ENCODE results near the gene ABI2. TPM values are rescaled to one million over a fixed set of nuclear protein-coding genes. Genes with fewer than 3 reads are reported as not detected.

Gene ABI2
- total RNA-seq, 1 experiment from 2014 or later = 75.6 TPM

DNA sequence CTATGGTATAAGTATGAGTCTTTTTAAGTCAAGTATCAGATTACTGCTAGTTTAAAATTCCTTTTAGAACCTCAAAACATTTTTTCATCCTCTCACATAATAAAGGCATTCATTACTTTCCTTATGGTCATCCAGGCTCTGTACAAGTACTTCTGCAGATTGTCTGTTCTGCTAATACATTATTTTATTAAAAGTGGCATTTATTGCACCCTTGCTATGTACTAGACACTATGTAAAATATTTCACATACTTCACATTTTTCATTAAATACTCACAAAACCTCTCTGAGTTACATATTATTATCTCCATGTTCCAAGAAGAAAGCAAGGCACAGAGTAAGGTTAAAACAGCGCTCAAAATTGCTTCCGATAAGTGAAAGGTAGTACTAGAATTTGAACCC is 122.8 kb downstream of the ABI2 start:
- no peaks in the 10 kb centered on the region for H3K27me3 ChIP-seq (ENCODE audit: insufficient read depth, low read length)
- DNase-seq (ENCODE audit: low read depth, low spot score) (no peak), ATAC-seq (peak; percentile 24; the same call in 1 of the 2 replicates)
- H2AFZ ChIP-seq (ENCODE audit: low read depth, low read length, poor library complexity, severe bottlenecking) = no peak overlapping the region
- CTCF ChIA-PET = no interaction called here
- POLR2A ChIA-PET = no interaction called here
- RAD21 ChIA-PET (ENCODE audit: low non-redundant PET in 1 of 2, low total read pairs in 2 of 2, uncharacterized antibody in 2 of 2, unreplicated experiment in 2 of 2) = no interaction called here
- H3K79me2 ChIP-seq (ENCODE audit: insufficient read depth, low read length) = no peaks in the 10 kb centered on the region
- no TSS peak for BruUV-seq (replicated peaks)
- peak overlapping the region; percentile 18; the same call in 1 of the 2 replicates for H3K4me2 ChIP-seq (ENCODE audit: low read length)
- no peak overlapping the region for H3K9ac ChIP-seq (ENCODE audit: low read length)
- TF ChIP-seq ZFX (IDR thresholded peaks at IDR 0.05) (no peak), ZNF274 (IDR thresholded peaks at IDR 0.05; ENCODE audit: low read depth, low read length) (no peak), FOSL1 (IDR thresholded peaks at IDR 0.05; ENCODE audit: low read depth) (no peak), EZH2 (IDR thresholded peaks at IDR 0.05) (no peak), POLR2A (IDR thresholded peaks at IDR 0.05; ENCODE audit: borderline replicate concordance, extremely low read depth, insufficient read depth, insufficient read length) (no peak), POLR2AphosphoS5 (IDR thresholded peaks at IDR 0.05; ENCODE audit: low read depth, low read length) (no peak), SRF (IDR thresholded peaks at IDR 0.05; ENCODE audit: low read depth) (no peak), EGR1 (IDR thresholded peaks at IDR 0.05; ENCODE audit: low read depth) (no peak), JUND (IDR thresholded peaks at IDR 0.05) (no peak), YY1 (IDR thresholded peaks at IDR 0.05; ENCODE audit: extremely low read depth, insufficient replicate concordance, low read depth, low read length) (no peak), CBX3 (IDR thresholded peaks at IDR 0.05; ENCODE audit: low read depth) (no peak)
- TF ChIP-seq, protein P1, sequence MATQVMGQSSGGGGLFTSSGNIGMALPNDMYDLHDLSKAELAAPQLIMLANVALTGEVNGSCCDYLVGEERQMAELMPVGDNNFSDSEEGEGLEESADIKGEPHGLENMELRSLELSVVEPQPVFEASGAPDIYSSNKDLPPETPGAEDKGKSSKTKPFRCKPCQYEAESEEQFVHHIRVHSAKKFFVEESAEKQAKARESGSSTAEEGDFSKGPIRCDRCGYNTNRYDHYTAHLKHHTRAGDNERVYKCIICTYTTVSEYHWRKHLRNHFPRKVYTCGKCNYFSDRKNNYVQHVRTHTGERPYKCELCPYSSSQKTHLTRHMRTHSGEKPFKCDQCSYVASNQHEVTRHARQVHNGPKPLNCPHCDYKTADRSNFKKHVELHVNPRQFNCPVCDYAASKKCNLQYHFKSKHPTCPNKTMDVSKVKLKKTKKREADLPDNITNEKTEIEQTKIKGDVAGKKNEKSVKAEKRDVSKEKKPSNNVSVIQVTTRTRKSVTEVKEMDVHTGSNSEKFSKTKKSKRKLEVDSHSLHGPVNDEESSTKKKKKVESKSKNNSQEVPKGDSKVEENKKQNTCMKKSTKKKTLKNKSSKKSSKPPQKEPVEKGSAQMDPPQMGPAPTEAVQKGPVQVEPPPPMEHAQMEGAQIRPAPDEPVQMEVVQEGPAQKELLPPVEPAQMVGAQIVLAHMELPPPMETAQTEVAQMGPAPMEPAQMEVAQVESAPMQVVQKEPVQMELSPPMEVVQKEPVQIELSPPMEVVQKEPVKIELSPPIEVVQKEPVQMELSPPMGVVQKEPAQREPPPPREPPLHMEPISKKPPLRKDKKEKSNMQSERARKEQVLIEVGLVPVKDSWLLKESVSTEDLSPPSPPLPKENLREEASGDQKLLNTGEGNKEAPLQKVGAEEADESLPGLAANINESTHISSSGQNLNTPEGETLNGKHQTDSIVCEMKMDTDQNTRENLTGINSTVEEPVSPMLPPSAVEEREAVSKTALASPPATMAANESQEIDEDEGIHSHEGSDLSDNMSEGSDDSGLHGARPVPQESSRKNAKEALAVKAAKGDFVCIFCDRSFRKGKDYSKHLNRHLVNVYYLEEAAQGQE (IDR thresholded peaks at IDR 0.05; ENCODE audit: low read depth) = no peak
- TF ChIP-seq, protein P2, sequence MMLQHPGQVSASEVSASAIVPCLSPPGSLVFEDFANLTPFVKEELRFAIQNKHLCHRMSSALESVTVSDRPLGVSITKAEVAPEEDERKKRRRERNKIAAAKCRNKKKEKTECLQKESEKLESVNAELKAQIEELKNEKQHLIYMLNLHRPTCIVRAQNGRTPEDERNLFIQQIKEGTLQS (IDR thresholded peaks at IDR 0.05) = no peak
- TF ChIP-seq, protein P3, sequence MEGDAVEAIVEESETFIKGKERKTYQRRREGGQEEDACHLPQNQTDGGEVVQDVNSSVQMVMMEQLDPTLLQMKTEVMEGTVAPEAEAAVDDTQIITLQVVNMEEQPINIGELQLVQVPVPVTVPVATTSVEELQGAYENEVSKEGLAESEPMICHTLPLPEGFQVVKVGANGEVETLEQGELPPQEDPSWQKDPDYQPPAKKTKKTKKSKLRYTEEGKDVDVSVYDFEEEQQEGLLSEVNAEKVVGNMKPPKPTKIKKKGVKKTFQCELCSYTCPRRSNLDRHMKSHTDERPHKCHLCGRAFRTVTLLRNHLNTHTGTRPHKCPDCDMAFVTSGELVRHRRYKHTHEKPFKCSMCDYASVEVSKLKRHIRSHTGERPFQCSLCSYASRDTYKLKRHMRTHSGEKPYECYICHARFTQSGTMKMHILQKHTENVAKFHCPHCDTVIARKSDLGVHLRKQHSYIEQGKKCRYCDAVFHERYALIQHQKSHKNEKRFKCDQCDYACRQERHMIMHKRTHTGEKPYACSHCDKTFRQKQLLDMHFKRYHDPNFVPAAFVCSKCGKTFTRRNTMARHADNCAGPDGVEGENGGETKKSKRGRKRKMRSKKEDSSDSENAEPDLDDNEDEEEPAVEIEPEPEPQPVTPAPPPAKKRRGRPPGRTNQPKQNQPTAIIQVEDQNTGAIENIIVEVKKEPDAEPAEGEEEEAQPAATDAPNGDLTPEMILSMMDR (IDR thresholded peaks at IDR 0.05 in 2 of 3, conservative IDR thresholded peaks at IDR 0.05 in 1 of 3; ENCODE audit: borderline replicate concordance in 1 of 3, insufficient read depth in 1 of 3, low read depth in 2 of 3, low read length in 2 of 3) = no peak
- H3K9me2 ChIP-seq (ENCODE audit: insufficient read depth) = no peaks in the 10 kb centered on the region
- no peaks in the 10 kb centered on the region for H3K9me3 ChIP-seq (ENCODE audit: control insufficient read depth in 1 of 2, insufficient read depth in 1 of 2, low read depth in 1 of 2, low read length in 2 of 2)
- no peak overlapping the region for H3K27ac ChIP-seq (ENCODE audit: low read depth, low read length)
- peaks cover 0 to 12% of the 10 kb centered on the region in 2 experiments; a peak in 2 of 4 replicates for H3K36me3 ChIP-seq (ENCODE audit: control insufficient read depth in 1 of 2, insufficient read depth in 2 of 2, low read length in 2 of 2)
- H4K20me1 ChIP-seq (ENCODE audit: insufficient read depth) = no peaks in the 10 kb centered on the region
- peaks cover 11 to 15% of the 10 kb centered on the region in 2 experiments for H3K4me1 ChIP-seq (ENCODE audit: control insufficient read depth in 1 of 2, insufficient read depth in 2 of 2, low read length in 2 of 2)
- intact Hi-C loops (cut with micrococcal nuclease) = loop anchor here (5.0 kb wide), 1 partner anchor 864 kb away; no protein-coding TSS in a partner anchor
- no peak overlapping the region for H3K4me3 ChIP-seq (replicated peaks in 1 of 2; ENCODE audit: low read depth in 1 of 2, low read length in 2 of 2)

Measured in HCT116 (cell line).